Right cardiac atrium (tissue), 5 donors: ENCODE results near the gene FTO. TPM values are rescaled to one million over a fixed set of nuclear protein-coding genes. Genes with fewer than 3 reads are reported as not detected.
A peak's percentile ranks its signal among the peaks of the same experiment; 100 is the strongest.

Source experiments
- ATAC-seq, 2 donors: fragments of 200-7000 bp; cut with Tn5 transposase; one replicate each; pipeline versions ENCODE4 v1.8.0 to v1.9.1; 2020; ENCODE audit warnings: moderate library complexity in 2 of 2, mild to moderate bottlenecking in 1 of 2
- DNase-seq, 3 donors: peaks; one replicate each; pipeline ENCODE4 v3.0.0-alpha.2; 2020
- H3K27ac ChIP-seq: one replicate; pipeline ENCODE4 v1.5.1; 2013; ENCODE audit warnings: mild to moderate bottlenecking, low read length, control low read depth, moderate library complexity
- H3K27me3 ChIP-seq: one replicate; pipeline ENCODE4 v1.6.1; 2013; ENCODE audit not compliant: control insufficient read depth, insufficient read depth
- H3K4me1 ChIP-seq: one replicate; pipeline ENCODE4 v1.6.1; 2013; ENCODE audit warnings: low read length; ENCODE audit not compliant: control insufficient read depth, insufficient read depth
- H3K4me3 ChIP-seq: one replicate; pipeline ENCODE4 v1.5.1; 2013; ENCODE audit warnings: low read length, control low read depth
- H3K9me3 ChIP-seq: one replicate; pipeline ENCODE4 v1.6.1; 2013; ENCODE audit warnings: low read length; ENCODE audit not compliant: control insufficient read depth
- WGBS: extraction: QIAGEN DNeasy Blood & Tissue Kit; methylation state at CpG from one replicate; pipeline ENCODE4 v1.1.7; 2013; 5-methylcytosine and 5-hydroxymethylcytosine counted together
- intact Hi-C, 4 donors: fragments of 100-400 bp; cut with DNase I; formaldehyde crosslinking; loops; one replicate each; pipeline versions ENCODE4 v1.11.0 to v1.14.0; 2022 to 2023
- polyA plus RNA-seq: library from polyadenylated mRNA; stranded (reverse); fragments of 200-250 nt; gene quantifications from one replicate; pipeline ENCODE4 v1.2.3, GENCODE V29; 2013
- total RNA-seq, 4 donors: library from RNA; stranded (reverse); fragmentation: NEBNext Ultra II Directional; extraction: Animal tissue kit (Norgen Biotek cat#: 25700); gene quantifications; one replicate each; pipeline ENCODE4 v1.2.1, GENCODE V29; 2021
- donor health status: healthy with polysubstance abuse.
- donor health status: DM: no; HTN: yes; CAD: no.
- donor health status: DM: no; HTN: no; CAD: no.
- donor health status: DM: no; HTN: yes; CAD: no; lungs with severe emphysema.
- donor health status: DM: yes; HTN: yes; CAD: no.

FTO gene
- total and polyA plus RNA-seq, 5 donors, result 21.9 to 86.3 (median 78.2) TPM

- no peaks in the 10 kb centered on the region for H3K9me3 ChIP-seq
- no peak for ATAC-seq
- H3K27me3 ChIP-seq, result no peaks in the 10 kb centered on the region
- no peak overlapping the region for H3K4me3 ChIP-seq
- intact Hi-C loops, result no loop called here
- no peak for DNase-seq
- 68% methylated on average over 1 of the region's 1 CpG for WGBS
- peaks cover 5% of the 10 kb centered on the region for H3K4me1 ChIP-seq
- H3K27ac ChIP-seq, result no peak overlapping the region
These were observed 264.9 kb downstream of the FTO start for GRCh38 chr16:53968896-53969295.

GRCh38 chr16:53971616-53972015, 267.7 kb downstream of the FTO start:
- intact Hi-C loops, result no loop called here
- 78% methylated on average over 5 of the region's 5 CpGs for WGBS

GRCh38 chr16:53973021-53973420, 269.1 kb downstream of the FTO start:
- Histone ChIP-seq H3K4me3 (no peak overlapping the region), H3K27me3 (no peaks in the 10 kb centered on the region), H3K4me1 (peaks cover 5% of the 10 kb centered on the region), H3K27ac (no peak overlapping the region), H3K9me3 (no peaks in the 10 kb centered on the region)
- ATAC-seq (peak in 1 of 2 donors; percentile 40), DNase-seq (no peak)
- intact Hi-C loops, result no loop called here
- WGBS, result 71% methylated on average over 4 of the region's 4 CpGs

More at GRCh38 chr16:53971616-53972015, 267.7 kb downstream of the FTO start:
- Histone ChIP-seq H3K27me3 (no peaks in the 10 kb centered on the region), H3K27ac (no peak overlapping the region), H3K4me1 (peaks cover 5% of the 10 kb centered on the region), H3K4me3 (no peak overlapping the region), H3K9me3 (no peaks in the 10 kb centered on the region)
- DNase-seq, result no peak
- no peak for ATAC-seq

- H3K9me3 ChIP-seq, result no peaks in the 10 kb centered on the region
- no peaks in the 10 kb centered on the region for H3K27me3 ChIP-seq
- H3K4me3 ChIP-seq, result no peak overlapping the region
- WGBS, result 69% methylated on average over 4 of the region's 4 CpGs
- H3K27ac ChIP-seq, result no peak overlapping the region
- peaks cover 2% of the 10 kb centered on the region for H3K4me1 ChIP-seq
- intact Hi-C loops, result no loop called here
- DNase-seq (no peak), ATAC-seq (no peak)
These were observed 270.6 kb downstream of the FTO start for GRCh38 chr16:53974484-53975080.

GRCh38 chr16:53980675-53981074, 276.7 kb downstream of the FTO start:
- intact Hi-C loops, result no loop called here
- no peak for ATAC-seq
- no peaks in the 10 kb centered on the region for H3K4me1 ChIP-seq
- WGBS, result 96% methylated on average over 3 of the region's 3 CpGs
- H3K27me3 ChIP-seq, result no peaks in the 10 kb centered on the region
- no peak for DNase-seq
- no peak overlapping the region for H3K27ac ChIP-seq
- no peaks in the 10 kb centered on the region for H3K9me3 ChIP-seq
- no peak overlapping the region for H3K4me3 ChIP-seq

GRCh38 chr16:53982631-53983042, 278.7 kb downstream of the FTO start:
- no peaks in the 10 kb centered on the region for H3K4me1 ChIP-seq
- no peak overlapping the region for H3K4me3 ChIP-seq
- H3K9me3 ChIP-seq, result no peaks in the 10 kb centered on the region
- H3K27me3 ChIP-seq, result no peaks in the 10 kb centered on the region
- WGBS, result 71% methylated on average over 3 of the region's 3 CpGs
- ATAC-seq (no peak), DNase-seq (no peak)
- H3K27ac ChIP-seq, result no peak overlapping the region
- intact Hi-C loops, result no loop called here

GRCh38 chr16:53984936-53985335, 281.0 kb downstream of the FTO start:
- WGBS, result 90% methylated on average over 3 of the region's 3 CpGs
- Histone ChIP-seq H3K27ac (no peak overlapping the region), H3K27me3 (no peaks in the 10 kb centered on the region), H3K9me3 (no peaks in the 10 kb centered on the region), H3K4me1 (no peaks in the 10 kb centered on the region), H3K4me3 (no peak overlapping the region)
- ATAC-seq (no peak), DNase-seq (no peak)
- intact Hi-C loops, result no loop called here

GRCh38 chr16:53985861-53986260, 281.9 kb downstream of the FTO start:
- H3K27ac ChIP-seq, result no peak overlapping the region
- H3K27me3 ChIP-seq, result no peaks in the 10 kb centered on the region
- H3K4me1 ChIP-seq, result no peaks in the 10 kb centered on the region
- DNase-seq (no peak), ATAC-seq (no peak)
- intact Hi-C loops, result no loop called here
- no peak overlapping the region for H3K4me3 ChIP-seq
- WGBS, result 84% methylated on average over 3 of the region's 3 CpGs
- no peaks in the 10 kb centered on the region for H3K9me3 ChIP-seq

GRCh38 chr16:53986793-53987192, 282.8 kb downstream of the FTO start:
- ATAC-seq (no peak), DNase-seq (no peak)
- no peaks in the 10 kb centered on the region for H3K27me3 ChIP-seq
- no peaks in the 10 kb centered on the region for H3K9me3 ChIP-seq
- 96% methylated on average over 5 of the region's 5 CpGs for WGBS
- peaks cover 2% of the 10 kb centered on the region for H3K4me1 ChIP-seq
- intact Hi-C loops, result no loop called here
- no peak overlapping the region for H3K4me3 ChIP-seq
- H3K27ac ChIP-seq, result no peak overlapping the region

- H3K4me1 ChIP-seq, result peaks cover 2% of the 10 kb centered on the region
These were observed 284.2 kb downstream of the FTO start for GRCh38 chr16:53988136-53988535.

GRCh38 chr16:53989597-53989996, 285.6 kb downstream of the FTO start:
- DNase-seq, result no peak
- H3K4me1 ChIP-seq, result peaks cover 2% of the 10 kb centered on the region
- intact Hi-C loops, result no loop called here
- H3K27me3 ChIP-seq, result no peaks in the 10 kb centered on the region
- H3K4me3 ChIP-seq, result no peak overlapping the region
- no peak for ATAC-seq
- WGBS, result 95% methylated on average over 3 of the region's 3 CpGs
- H3K27ac ChIP-seq, result no peak overlapping the region
- no peaks in the 10 kb centered on the region for H3K9me3 ChIP-seq

More at GRCh38 chr16:53988136-53988535, 284.2 kb downstream of the FTO start:
- Histone ChIP-seq H3K9me3 (no peaks in the 10 kb centered on the region), H3K4me3 (no peak overlapping the region), H3K27me3 (no peaks in the 10 kb centered on the region), H3K27ac (no peak overlapping the region)
- intact Hi-C loops, result no loop called here
- DNase-seq (no peak), ATAC-seq (no peak)
- 69% methylated on average over 2 of the region's 2 CpGs for WGBS
